ENCODE measurements around the gene ACSS1.

The ACSS1 gene

GRCh38 chr20:24979036-24979960, 78.6 kb downstream of the ACSS1 start:
- H3K4me3 Mint-ChIP-seq, result no peak overlapping the region
- H3K27me3 Mint-ChIP-seq, result no peaks in the 10 kb centered on the region
- peaks cover 3% of the 10 kb centered on the region for H3K4me1 Mint-ChIP-seq
- no peak overlapping the region for H3K27ac Mint-ChIP-seq
- ATAC-seq (ENCODE audit: low read depth) (no peak), DNase-seq (ENCODE audit: low spot score in 2 of 2) (no peak)
- peaks cover 63% of the 10 kb centered on the region for H3K36me3 Mint-ChIP-seq
- peaks cover 11% of the 10 kb centered on the region for H3K9me3 Mint-ChIP-seq

GRCh38 chr20:24978513-24978912, 79.4 kb downstream of the ACSS1 start:
- no peak for ATAC-seq (ENCODE audit: low read depth)
- peaks cover 3% of the 10 kb centered on the region for H3K4me1 Mint-ChIP-seq
- no peak overlapping the region for H3K4me3 Mint-ChIP-seq

GRCh38 chr20:24977797-24978196, 80.1 kb downstream of the ACSS1 start:
- Mint-ChIP-seq H3K4me1 (peaks cover 3% of the 10 kb centered on the region), H3K9me3 (peaks cover 11% of the 10 kb centered on the region), H3K27ac (no peak overlapping the region), H3K4me3 (no peak overlapping the region), H3K36me3 (peaks cover 60% of the 10 kb centered on the region), H3K27me3 (no peaks in the 10 kb centered on the region)
- DNase-seq (ENCODE audit: low spot score in 2 of 2) (no peak), ATAC-seq (ENCODE audit: low read depth) (no peak)

More at GRCh38 chr20:24978513-24978912, 79.4 kb downstream of the ACSS1 start:
- no peaks in the 10 kb centered on the region for H3K27me3 Mint-ChIP-seq
- H3K9me3 Mint-ChIP-seq, result peaks cover 11% of the 10 kb centered on the region
- no peak for DNase-seq (ENCODE audit: low spot score in 2 of 2)
- H3K27ac Mint-ChIP-seq, result no peak overlapping the region
- peaks cover 60% of the 10 kb centered on the region for H3K36me3 Mint-ChIP-seq

- ATAC-seq (ENCODE audit: low read depth) (no peak), DNase-seq (ENCODE audit: low spot score in 2 of 2) (no peak)
- Mint-ChIP-seq H3K9me3 (peaks cover 11% of the 10 kb centered on the region), H3K27me3 (no peaks in the 10 kb centered on the region), H3K27ac (no peak overlapping the region), H3K36me3 (peaks cover 58% of the 10 kb centered on the region), H3K4me3 (no peak overlapping the region), H3K4me1 (peaks cover 1% of the 10 kb centered on the region)
Observed at GRCh38 chr20:24977336-24977735, 80.6 kb downstream of the ACSS1 start.

GRCh38 chr20:24972341-24972740, 85.6 kb downstream of the ACSS1 start:
- Mint-ChIP-seq H3K27me3 (no peaks in the 10 kb centered on the region), H3K4me1 (no peaks in the 10 kb centered on the region), H3K9me3 (peaks cover 7% of the 10 kb centered on the region), H3K27ac (no peak overlapping the region), H3K36me3 (peaks cover 58% of the 10 kb centered on the region), H3K4me3 (no peak overlapping the region)
- DNase-seq (ENCODE audit: low spot score in 2 of 2) (no peak), ATAC-seq (ENCODE audit: low read depth) (no peak)

GRCh38 chr20:24971376-24972101, 86.4 kb downstream of the ACSS1 start:
- peaks cover 5% of the 10 kb centered on the region for H3K9me3 Mint-ChIP-seq
- no peak overlapping the region for H3K4me3 Mint-ChIP-seq
- no peaks in the 10 kb centered on the region for H3K27me3 Mint-ChIP-seq
- ATAC-seq (ENCODE audit: low read depth) (no peak), DNase-seq (ENCODE audit: low spot score in 2 of 2) (no peak)
- H3K36me3 Mint-ChIP-seq, result peaks cover 51% of the 10 kb centered on the region
- no peak overlapping the region for H3K27ac Mint-ChIP-seq
- no peaks in the 10 kb centered on the region for H3K4me1 Mint-ChIP-seq

- no peak for ATAC-seq (ENCODE audit: low read depth)
- Mint-ChIP-seq H3K27me3 (no peaks in the 10 kb centered on the region), H3K36me3 (peaks cover 47% of the 10 kb centered on the region), H3K4me1 (no peaks in the 10 kb centered on the region), H3K4me3 (no peak overlapping the region), H3K9me3 (no peaks in the 10 kb centered on the region), H3K27ac (no peak overlapping the region)
- DNase-seq (ENCODE audit: low spot score in 2 of 2), result no peak
Observed at GRCh38 chr20:24970754-24971153, 87.2 kb downstream of the ACSS1 start.

- ATAC-seq (ENCODE audit: low read depth) (no peak), DNase-seq (ENCODE audit: low spot score in 2 of 2) (no peak)
- peak overlapping the region; percentile 28 for H3K27ac Mint-ChIP-seq
- peaks cover 47% of the 10 kb centered on the region for H3K36me3 Mint-ChIP-seq
- no peaks in the 10 kb centered on the region for H3K4me1 Mint-ChIP-seq
- H3K27me3 Mint-ChIP-seq, result no peaks in the 10 kb centered on the region
- no peaks in the 10 kb centered on the region for H3K9me3 Mint-ChIP-seq
- H3K4me3 Mint-ChIP-seq, result no peak overlapping the region
Observed at GRCh38 chr20:24970030-24970553, 87.8 kb downstream of the ACSS1 start.

- ATAC-seq (ENCODE audit: low read depth) (no peak), DNase-seq (ENCODE audit: low spot score in 2 of 2) (no peak)
- no peaks in the 10 kb centered on the region for H3K27me3 Mint-ChIP-seq
- peaks cover 46% of the 10 kb centered on the region for H3K36me3 Mint-ChIP-seq
- no peak overlapping the region for H3K27ac Mint-ChIP-seq
- H3K4me3 Mint-ChIP-seq, result no peak overlapping the region
- no peaks in the 10 kb centered on the region for H3K4me1 Mint-ChIP-seq
- H3K9me3 Mint-ChIP-seq, result no peaks in the 10 kb centered on the region
Observed at GRCh38 chr20:24969186-24970029, 88.5 kb downstream of the ACSS1 start.

- no peak overlapping the region for H3K4me3 Mint-ChIP-seq
- no peaks in the 10 kb centered on the region for H3K9me3 Mint-ChIP-seq
- no peaks in the 10 kb centered on the region for H3K27me3 Mint-ChIP-seq
- DNase-seq (ENCODE audit: low spot score in 2 of 2), result no peak
- H3K36me3 Mint-ChIP-seq, result peaks cover 46% of the 10 kb centered on the region
- H3K27ac Mint-ChIP-seq, result no peak overlapping the region
- no peaks in the 10 kb centered on the region for H3K4me1 Mint-ChIP-seq
- ATAC-seq (ENCODE audit: low read depth), result no peak
Observed at GRCh38 chr20:24968278-24968800, 89.6 kb downstream of the ACSS1 start.

- H3K36me3 Mint-ChIP-seq, result peaks cover 53% of the 10 kb centered on the region
Observed at GRCh38 chr20:24966317-24967012, 91.5 kb downstream of the ACSS1 start.

GRCh38 chr20:24965065-24965919, 92.6 kb downstream of the ACSS1 start:
- no peaks in the 10 kb centered on the region for H3K4me1 Mint-ChIP-seq
- H3K27me3 Mint-ChIP-seq, result no peaks in the 10 kb centered on the region
- peaks cover 51% of the 10 kb centered on the region for H3K36me3 Mint-ChIP-seq
- ATAC-seq (ENCODE audit: low read depth), result no peak
- H3K9me3 Mint-ChIP-seq, result no peaks in the 10 kb centered on the region
- H3K27ac Mint-ChIP-seq, result peak overlapping the region; percentile 7
- no peak for DNase-seq (ENCODE audit: low spot score in 2 of 2)
- H3K4me3 Mint-ChIP-seq, result no peak overlapping the region

More at GRCh38 chr20:24966317-24967012, 91.5 kb downstream of the ACSS1 start:
- H3K27me3 Mint-ChIP-seq, result no peaks in the 10 kb centered on the region
- no peak overlapping the region for H3K27ac Mint-ChIP-seq
- H3K9me3 Mint-ChIP-seq, result no peaks in the 10 kb centered on the region
- ATAC-seq (ENCODE audit: low read depth), result no peak
- H3K4me1 Mint-ChIP-seq, result no peaks in the 10 kb centered on the region
- DNase-seq (ENCODE audit: low spot score in 2 of 2), result no peak
- no peak overlapping the region for H3K4me3 Mint-ChIP-seq

Data from memory B cell (primary cell).